SH-SY5Y (cell line): ENCODE measurements around the gene ELAPOR1.

Experiments
- GATA2 ChIP-seq: IDR thresholded peaks from 2 replicates; pipeline ENCODE4 v1.6.1; 2011; ENCODE audit warnings: mild to moderate bottlenecking, low read depth, low read length
- GATA3 ChIP-seq: IDR thresholded peaks from 2 replicates; pipeline ENCODE4 v1.6.1; 2011; ENCODE audit warnings: low read depth, mild to moderate bottlenecking, low read length, moderate library complexity

- TF ChIP-seq GATA2 (no peak), GATA3 (no peak)
Measured at GRCh38 chr1:109113590-109114341, at the start of gene ELAPOR1.
